Stimulated activated CD8-positive, alpha-beta memory T cell treated with anti-CD3 and anti-CD28 coated beads, Interleukin-4, amount 100 ng/mL, for 1 hour (primary cell): ENCODE data around the gene ARMC5.
"Not testable (repeated sequence)": the region's sequence is repeated elsewhere in the genome, so short reads cannot be mapped to it uniquely, and the experiment has no call there.

Source experiments
- DNase-seq, 2 donors: peaks; one replicate each; pipeline ENCODE4 v3.0.0-alpha.2; 2020; ENCODE audit warnings: low read depth in 2 of 2, low spot score in 1 of 2

Gene ARMC5, protein sequence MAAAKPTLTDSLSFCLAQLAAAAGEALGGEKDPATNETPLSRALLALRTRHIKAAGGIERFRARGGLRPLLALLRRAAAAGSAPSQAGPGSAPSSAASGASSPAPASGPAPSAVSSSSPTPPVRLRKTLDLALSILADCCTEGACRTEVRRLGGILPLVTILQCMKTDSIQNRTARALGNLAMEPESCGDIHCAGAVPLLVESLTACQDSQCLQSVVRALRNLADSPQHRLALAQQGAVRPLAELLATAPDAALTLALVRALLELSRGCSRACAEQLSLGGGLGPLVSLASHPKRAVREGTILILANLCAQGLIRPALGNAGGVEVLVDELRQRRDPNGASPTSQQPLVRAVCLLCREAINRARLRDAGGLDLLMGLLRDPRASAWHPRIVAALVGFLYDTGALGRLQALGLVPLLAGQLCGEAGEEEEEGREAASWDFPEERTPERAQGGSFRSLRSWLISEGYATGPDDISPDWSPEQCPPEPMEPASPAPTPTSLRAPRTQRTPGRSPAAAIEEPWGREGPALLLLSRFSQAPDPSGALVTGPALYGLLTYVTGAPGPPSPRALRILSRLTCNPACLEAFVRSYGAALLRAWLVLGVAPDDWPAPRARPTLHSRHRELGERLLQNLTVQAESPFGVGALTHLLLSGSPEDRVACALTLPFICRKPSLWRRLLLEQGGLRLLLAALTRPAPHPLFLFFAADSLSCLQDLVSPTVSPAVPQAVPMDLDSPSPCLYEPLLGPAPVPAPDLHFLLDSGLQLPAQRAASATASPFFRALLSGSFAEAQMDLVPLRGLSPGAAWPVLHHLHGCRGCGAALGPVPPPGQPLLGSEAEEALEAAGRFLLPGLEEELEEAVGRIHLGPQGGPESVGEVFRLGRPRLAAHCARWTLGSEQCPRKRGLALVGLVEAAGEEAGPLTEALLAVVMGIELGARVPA

DNA sequence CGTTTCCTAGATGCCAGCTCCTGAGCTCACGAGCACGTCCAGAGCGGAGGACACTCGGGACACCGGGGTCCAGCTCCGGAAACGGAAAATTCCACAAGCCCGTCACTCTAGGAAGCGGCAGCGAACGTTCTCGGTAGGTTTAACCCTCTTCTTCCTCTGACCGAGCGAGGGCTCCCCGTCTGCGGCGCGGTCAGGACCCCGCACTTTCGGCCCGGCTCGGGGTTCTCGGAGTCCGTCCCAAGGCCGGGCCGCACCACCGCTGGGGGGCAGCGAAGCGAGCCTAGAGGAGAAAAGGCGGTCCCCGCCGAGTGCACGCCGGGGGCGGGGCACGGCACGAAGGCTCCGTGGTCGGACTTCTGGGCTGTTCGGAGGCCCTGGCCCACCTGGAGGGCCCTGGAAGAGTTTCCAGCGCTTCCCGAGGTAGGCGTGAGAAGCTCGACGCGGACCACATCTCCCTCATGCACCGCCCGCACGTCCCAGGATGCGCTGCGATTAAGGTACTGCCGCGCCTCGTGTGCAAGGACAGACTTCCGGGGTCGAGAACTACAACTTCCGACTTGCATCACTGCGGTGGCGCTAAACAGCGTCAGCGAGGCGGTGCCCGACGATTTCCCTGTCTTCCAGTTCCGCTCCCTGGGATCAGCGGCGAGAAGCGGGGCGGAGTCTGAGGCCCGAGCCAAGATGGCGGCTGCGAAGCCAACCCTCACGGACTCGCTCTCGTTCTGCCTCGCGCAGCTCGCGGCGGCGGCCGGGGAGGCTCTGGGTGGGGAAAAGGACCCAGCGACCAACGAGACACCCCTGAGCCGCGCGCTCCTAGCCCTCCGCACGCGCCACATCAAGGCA is at the start of gene ARMC5:
Gene ARMC5 (plus strand): TSS at position 658 of the 843 bp plus-strand sequence. CDS start 24 bp downstream, at position 682.
- DNase-seq: peak; percentile 90 to 94

DNA sequence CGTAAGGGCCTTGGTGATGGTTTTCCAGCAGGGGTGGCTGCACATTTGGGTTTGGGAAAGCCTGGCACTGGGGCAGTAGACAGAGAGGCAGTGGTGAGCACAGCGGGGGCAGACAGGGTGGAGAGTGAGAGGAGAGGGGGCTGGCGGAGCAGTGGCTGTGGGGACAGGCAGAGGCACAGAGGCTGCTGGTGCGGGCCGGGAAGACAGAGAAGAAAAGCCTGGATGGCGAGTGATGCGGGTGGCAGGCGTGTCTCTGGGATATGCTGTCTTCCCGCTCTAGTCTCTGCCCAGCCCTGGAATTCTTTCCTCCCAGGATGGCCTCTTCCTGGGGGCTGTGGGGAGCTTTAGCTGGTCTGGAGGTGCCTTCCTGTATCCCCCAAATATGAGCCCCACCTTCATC is 49.2 kb upstream of the ARMC5 start:
- DNase-seq: no peak

DNA sequence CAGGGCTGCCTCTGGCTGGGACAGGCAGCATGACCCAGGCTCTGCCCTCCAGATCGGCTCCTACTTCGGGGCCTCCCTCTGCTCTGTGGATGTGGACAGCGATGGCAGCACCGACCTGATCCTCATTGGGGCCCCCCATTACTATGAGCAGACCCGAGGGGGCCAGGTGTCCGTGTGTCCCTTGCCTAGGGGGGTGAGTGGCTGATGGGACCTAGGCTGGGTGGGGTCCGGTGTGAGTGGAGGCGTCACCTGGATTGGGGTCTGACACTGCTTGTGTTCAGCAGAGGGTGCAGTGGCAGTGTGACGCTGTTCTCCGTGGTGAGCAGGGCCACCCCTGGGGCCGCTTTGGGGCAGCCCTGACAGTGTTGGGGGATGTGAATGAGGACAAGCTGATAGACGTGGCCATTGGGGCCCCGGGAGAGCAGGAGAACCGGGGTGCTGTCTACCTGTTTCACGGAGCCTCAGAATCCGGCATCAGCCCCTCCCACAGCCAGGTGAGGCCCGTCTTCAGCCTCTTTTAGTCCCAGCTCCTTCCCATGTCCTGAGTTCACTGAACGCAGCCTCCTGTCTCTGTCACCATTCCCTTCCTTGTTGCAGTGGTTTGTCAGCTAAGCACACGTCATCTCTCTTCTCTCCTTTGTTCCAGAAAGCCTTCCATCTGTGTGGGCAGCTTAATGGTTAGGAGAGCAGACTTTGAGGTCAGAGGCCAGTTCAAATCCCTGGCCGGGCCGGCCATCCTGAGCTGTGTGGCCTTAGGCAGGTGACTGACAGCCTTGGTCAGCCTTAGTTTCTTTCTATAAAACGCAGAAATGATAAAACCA is 48.1 kb upstream of the ARMC5 start:
- no peak for DNase-seq

DNA sequence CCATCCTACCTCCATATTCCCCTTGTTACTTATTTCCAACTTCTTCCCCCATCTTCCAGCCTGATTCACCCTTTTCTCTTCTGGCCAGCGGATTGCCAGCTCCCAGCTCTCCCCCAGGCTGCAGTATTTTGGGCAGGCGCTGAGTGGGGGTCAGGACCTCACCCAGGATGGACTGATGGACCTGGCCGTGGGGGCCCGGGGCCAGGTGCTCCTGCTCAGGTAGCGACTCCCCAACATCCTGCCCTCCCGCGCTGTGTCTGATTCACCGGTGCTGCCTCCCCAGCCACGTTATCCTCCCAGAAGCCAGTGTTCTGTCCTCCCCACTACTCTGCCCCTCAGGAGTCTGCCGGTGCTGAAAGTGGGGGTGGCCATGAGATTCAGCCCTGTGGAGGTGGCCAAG is 46.6 kb upstream of the ARMC5 start:
- no peak for DNase-seq

DNA sequence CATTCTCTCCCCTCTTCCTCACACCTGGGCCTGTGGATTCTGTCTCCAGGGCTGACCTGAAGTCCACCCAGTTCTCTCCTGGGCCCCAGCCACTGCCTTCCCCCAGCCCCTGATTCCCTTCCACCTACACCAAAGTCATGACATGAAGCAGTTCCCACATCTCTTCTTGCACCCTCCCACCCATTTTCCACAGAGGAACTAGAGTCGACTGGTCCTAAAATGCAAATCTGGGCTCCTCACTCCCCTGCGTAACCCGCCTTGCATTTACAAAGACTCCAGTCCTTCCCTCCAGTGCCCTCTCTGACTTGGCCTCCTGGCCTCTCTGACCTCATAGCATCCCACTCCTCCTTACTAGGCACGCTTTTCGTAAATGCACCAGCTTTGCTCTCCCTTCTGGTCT is 45.9 kb upstream of the ARMC5 start:
- no peak for DNase-seq

DNA sequence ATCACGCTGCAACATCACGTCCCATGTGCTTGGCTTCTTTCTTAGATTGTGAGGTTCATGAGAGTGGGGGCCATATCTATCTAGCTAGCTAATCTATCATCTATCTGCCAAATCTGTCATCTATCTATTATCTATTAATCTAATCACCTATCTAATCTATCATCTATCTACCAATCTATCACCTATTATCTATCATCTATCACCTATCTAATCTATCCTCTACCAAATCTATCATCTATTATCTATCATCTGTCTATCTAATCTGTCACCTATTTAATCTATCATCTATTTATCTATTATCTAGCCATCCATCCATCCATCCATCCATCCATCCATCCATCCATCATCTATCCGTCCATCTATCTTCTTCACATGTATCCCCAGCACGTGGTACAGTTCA is 45.4 kb upstream of the ARMC5 start:
- DNase-seq: no peak

DNA sequence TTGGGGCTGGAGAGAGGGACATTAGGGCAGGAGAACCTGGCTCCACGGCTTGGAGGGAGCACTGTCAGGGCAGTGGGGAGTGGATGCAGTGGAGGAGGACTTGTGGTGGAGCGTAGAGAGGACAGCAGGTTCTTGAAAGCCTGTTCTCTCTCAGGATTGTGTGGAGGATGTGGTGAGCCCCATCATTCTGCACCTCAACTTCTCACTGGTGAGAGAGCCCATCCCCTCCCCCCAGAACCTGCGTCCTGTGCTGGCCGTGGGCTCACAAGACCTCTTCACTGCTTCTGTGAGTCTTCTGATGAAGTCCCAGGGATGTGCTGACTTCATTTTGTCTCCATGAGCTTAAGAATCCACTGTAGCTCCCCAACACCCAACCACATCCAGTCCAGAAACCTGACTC is 44.6 kb upstream of the ARMC5 start:
- no peak for DNase-seq

DNA sequence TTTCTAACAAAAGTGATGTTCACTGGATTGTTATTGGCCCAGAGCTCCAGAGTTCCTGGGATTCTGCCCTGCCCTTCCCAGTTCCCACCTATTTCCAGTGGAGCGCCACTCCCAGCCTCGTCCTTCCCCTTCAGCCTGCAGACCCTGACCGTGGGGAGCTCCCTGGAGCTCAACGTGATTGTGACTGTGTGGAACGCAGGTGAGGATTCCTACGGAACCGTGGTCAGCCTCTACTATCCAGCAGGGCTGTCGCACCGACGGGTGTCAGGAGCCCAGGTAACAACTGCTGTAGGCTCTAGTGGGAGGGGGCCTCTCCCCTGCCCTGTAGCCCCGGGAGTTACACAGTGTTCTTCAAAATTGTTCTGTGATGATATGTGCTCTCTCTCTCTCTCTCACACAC is 42.9 kb upstream of the ARMC5 start:
- no peak for DNase-seq

DNA sequence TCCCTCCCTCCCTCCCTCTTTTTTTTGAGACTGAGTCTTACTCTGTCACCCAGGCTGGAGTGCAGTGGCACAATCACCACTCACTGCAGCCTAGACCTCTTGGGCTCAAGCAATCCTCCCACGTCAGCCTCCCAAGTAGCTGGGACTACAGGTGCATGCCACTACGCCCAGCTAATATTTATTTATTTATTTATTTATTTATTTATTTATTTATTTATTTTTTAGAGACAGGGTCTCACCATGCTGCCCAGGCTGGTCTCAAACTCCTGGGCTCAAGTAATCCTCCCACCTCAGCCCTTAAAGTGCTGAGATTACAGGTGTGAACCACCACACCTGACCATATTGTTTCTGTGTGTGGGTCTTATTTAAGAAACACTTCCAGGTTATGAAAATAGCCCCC is 42.3 kb upstream of the ARMC5 start:
- not testable (repeated sequence) for DNase-seq

DNA sequence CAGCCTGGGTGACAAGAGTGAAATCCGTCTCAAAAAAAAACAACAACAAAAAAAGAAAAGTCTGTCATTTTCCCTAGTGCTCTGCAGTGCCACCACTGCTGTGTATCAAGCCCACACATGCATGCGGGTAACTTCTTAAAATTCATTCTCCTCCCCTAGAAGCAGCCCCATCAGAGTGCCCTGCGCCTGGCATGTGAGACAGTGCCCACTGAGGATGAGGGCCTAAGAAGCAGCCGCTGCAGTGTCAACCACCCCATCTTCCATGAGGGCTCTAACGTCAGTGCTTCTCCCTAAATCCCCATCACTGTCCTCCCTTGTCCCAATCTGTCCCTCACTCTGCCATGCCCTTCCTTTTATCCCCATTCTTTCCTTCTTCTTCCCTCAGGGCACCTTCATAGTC is 41.4 kb upstream of the ARMC5 start:
- DNase-seq: no peak

DNA sequence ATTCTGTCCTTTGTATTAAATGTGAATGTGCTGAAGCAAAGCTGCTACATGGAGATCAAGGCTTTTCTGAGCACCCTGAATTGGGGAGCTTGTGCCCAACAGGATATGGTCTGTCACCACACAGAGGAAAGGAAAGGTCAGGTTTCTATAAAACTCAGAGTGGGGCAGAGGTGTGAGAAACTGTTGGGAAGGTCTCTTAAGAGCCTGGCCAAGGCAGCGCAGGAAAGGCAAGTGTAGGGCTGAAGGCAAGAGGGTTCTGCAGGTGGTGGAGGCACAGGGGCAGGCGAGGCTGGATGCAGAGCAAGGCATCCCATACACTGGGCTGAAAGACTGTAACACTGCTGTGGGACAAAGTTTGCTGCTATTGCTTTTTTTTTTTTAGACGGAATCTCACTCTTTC is 39.3 kb upstream of the ARMC5 start:
- DNase-seq: no peak

DNA sequence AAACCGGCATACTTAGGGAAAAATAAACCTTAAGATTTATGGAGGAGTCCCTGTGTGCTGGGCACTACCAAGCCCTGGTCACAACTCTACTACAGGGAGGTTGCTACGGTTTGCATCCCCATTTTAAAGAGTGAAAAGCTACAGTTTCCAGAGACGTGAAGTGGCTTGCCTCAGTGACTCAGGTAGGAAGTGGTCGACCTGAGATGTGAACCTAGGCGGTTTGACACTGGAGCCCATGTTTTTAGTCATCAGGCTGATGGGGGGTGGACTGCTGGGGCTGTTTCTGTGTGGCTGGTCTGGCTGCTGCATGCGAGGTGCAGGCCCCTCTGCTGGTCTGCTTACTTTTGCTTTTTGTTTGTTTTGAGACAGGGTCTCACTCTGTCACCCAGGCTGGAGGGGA is 37.7 kb upstream of the ARMC5 start:
- DNase-seq: peak in 1 of 2 donors; percentile 23

DNA sequence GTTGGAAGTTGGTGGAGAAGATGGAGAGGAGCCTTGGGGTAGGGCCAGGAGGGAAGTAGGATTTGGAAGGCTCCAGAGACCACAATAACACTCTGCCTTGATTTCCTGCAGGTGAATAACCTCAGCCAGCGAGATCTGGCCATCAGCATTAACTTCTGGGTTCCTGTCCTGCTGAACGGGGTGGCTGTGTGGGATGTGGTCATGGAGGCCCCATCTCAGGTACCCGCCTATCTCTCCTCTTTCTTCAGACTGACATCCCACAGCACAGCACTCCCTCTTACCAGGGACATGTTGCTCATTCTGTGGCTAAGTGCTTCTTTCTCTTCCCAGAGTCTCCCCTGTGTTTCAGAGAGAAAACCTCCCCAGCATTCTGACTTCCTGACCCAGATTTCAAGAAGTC is 36.1 kb upstream of the ARMC5 start:
- no peak for DNase-seq

DNA sequence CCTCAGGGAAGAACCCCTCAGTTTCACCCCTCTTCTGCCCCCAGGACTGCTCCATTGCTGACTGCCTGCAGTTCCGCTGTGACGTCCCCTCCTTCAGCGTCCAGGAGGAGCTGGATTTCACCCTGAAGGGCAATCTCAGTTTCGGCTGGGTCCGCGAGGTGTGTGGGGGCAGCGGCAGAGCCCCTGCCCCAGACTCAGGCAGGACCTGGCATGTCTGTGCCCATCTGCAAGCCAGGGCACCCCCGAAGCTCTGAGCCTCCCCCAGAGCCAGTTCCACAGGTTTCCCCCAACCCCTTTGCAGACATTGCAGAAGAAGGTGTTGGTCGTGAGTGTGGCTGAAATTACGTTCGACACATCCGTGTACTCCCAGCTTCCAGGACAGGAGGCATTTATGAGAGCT is 35.5 kb upstream of the ARMC5 start:
- no peak for DNase-seq

DNA sequence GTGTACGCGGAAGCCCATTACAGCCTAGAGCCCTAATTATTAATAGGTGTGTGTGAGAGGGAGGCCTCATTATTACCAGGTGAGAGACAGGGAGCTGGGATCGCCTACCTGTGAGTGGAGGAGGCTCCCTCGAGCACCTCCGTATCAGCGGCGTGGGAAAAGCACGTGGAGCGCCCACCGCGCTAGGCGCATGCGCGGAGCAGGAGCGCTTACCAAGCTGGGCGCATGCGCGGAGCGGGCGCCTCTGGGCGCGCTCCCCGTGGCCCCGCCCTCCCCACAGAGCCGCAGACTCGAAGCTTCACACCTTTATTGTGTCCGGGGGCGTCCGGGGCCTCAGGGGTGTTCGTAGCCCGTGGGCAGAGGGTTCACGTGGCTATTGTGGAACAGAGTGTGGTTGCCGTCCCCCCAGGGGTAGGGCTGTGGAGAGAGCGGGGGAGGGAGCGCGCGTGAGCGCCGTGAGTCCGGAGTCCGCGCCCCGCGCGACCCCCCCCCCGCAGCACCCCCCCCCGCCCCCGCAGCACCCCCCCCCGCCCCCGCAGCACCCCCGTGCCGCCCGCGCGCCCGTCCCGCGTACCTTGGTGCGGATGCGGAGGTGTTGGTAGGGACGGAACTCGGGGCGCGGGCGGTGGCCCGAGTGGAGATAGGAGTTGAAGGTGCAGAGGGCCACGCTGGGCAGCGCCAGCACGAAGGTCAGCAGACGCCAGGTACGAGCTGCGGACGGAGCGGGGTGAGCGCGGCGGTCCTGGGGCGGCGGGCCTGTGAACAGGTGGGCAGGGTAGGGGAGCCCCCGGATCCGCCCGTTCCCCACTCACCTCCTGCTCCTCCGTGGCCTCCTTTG is 31.6 kb upstream of the ARMC5 start:
- peak; percentile 36 to 52 for DNase-seq

DNA sequence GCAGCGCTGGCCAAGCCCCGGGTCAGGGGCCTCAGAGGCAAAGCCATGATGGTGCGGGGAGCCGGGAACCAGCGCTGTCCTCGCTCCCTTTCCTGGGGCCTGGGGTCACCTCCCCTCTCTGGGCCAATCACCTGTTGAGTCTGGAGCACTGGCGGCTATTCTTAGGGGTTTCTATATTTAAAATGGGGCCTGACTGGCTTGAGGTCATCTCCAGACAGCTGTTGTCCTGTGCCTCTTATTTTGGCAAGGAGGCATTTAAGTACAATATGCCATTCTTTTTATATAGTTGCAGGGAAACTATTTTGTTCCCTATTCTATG is 31.1 kb upstream of the ARMC5 start, which contains the start of gene COX6A2:
Gene COX6A2 (minus strand): TSS at position 82 of the 319 bp plus-strand sequence. CDS start 35 bp downstream, at position 47.
- no peak for DNase-seq

DNA sequence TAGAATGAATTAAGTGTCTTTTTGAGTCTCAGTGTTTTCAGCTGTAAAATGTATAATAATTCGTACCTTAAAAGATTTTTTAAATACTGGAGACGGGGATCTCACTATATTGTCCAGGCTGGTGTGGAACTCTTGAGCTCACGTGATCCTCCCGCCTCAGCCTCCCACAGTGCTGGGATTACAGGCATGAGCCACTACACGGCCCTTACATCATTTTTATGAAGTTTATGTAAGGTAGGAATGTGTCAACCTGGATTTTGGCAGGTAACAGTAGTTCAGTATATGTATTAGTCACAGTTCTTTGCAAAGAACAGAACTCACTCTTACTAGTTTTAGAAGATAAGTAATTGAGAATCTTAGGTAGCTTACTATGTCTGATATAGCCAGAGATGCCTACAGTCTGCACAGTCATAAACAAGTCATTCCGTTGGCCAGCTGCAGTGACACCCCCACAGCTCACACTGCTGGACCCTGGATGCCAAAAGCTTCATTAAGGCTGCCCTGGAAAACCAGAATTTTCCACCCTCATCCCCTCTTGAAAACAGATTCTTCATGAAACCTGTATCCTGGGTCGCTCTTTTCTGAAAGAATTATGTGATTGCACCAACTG is 30.6 kb upstream of the ARMC5 start:
- DNase-seq: no peak

DNA sequence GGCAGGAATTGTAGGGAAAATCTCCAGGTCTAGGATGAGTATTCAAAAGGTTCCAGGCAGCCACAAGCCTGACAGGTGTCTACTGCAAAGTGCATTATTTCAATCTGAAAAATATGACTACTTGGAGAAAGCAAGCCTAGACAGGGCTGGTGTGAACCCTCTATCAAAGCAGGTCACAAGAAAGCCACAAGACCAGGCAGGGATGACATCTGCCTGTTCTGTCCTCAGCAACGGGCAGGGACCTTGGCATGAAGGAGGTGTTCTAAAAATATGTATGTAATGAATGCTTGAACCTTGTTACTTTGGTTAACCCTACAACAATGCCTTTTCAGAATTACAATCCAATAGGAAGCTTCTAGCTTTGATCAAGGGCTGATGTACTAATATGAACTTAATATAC is 30.0 kb upstream of the ARMC5 start:
- no peak for DNase-seq

DNA sequence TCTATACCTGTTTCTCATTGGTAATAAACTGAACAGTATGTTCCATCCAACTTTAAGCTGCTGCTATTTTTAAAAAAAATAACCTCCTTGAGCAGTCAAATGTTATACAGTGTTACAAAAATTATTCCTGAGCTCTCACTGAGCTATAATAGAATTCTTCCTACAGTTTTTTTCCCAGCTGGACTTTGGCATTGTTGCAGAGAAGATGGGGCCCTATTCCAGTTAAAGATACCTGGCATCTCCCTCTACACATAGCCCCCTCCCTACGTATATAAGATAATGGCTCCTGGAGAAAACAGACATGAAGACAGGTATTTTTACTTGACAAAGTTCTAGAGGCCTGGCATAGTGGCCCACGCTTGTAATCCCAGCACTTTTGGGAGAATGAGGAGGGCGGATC is 29.5 kb upstream of the ARMC5 start:
- DNase-seq: no peak
